Head of caudate nucleus (tissue), 42 donors: ENCODE data around the gene PXDN.
"Not testable (repeated sequence)": the region's sequence is repeated elsewhere in the genome, so short reads cannot be mapped to it uniquely, and the experiment has no call there.

Experiments used
- DNase-seq, 42 donors: peaks; one replicate each; pipeline versions ENCODE4 v3.0.0 to v3.0.0-alpha.2; 2020 to 2021; ENCODE audit warnings: mixed read lengths in 7 of 42
- intact Hi-C: fragments of 100-400 bp; cut with DNase I; formaldehyde crosslinking; loops from one replicate; pipeline ENCODE4 v1.15.0; 2022

PXDN gene

GRCh38 chr2:1715184-1716013 is 28.9 kb downstream of the PXDN start:
- peak in 3 of 42 donors; percentile 12 to 31 (median 29) for DNase-seq
- intact Hi-C loops: no loop called here

GRCh38 chr2:1714291-1715064 is 29.8 kb downstream of the PXDN start:
- peak in 1 of 42 donors; percentile 29 for DNase-seq
- intact Hi-C loops: no loop called here

- peak in 1 of 42 donors; percentile 29 for DNase-seq
- intact Hi-C loops: no loop called here
Measured at GRCh38 chr2:1713839-1714236, 30.5 kb downstream of the PXDN start.

- intact Hi-C loops: no loop called here
- DNase-seq: peak in 1 of 42 donors; percentile 28
Measured at GRCh38 chr2:1713142-1713838, 31.0 kb downstream of the PXDN start.

GRCh38 chr2:1709946-1710560 is 34.3 kb downstream of the PXDN start:
- peak in 1 of 42 donors; percentile 14 for DNase-seq
- intact Hi-C loops: no loop called here

DNA sequence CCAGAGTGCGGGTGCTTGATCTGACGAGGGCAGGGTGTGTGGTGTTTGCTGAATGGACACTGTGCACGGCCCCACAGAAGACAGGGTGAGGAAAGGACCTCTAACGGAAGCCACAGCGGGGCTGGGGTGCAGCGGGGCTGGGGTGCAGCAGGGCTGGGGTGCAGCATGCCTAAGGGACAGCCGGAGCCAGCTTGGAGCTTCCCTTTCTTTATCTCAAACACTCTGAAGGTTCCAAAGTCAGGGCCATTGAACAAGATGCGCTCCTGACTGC is 35.0 kb downstream of the PXDN start:
- intact Hi-C loops: no loop called here
- no peak for DNase-seq

DNA sequence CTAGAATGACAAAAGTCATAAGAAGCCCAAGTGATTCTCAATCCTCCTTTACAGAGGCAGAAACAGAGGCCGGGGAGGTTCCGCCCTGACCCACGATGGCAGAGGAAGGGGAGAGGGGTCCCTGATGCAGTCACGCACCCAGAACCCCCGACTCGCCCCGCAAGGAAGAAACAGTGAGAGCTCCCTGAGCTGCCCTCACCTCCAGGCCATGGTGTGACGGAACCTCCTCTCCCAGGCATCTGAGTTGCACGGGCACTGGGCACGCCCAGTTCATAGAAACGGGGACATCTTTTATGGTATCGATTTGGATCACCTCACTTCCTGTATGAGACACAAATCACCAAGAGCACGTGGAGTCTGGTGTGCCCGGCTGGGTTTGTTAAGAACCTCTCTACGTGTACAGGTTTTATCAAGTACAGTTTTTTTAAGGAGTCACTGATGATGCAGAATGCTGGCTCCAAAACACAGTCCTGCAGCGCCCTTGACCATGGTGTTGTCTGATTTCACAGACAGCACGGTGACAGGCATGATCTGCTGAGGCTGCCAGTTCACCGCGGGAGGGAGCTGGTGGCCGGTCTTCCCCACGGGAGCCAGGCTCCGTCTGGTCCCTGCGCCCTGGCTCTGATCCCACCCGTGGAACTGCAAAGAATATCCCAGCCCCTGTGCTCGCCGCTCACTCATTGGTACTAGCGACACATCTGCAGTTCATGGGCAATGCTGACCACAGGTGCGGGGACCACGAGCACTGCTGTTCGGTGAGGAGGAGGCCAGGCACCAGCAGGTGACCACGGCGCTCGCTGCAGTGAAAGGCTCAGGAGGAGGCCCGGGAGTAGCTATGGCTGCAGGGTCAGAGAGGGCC is 35.6 kb downstream of the PXDN start:
- peak in 1 of 42 donors; percentile 37 for DNase-seq
- intact Hi-C loops: no loop called here

DNA sequence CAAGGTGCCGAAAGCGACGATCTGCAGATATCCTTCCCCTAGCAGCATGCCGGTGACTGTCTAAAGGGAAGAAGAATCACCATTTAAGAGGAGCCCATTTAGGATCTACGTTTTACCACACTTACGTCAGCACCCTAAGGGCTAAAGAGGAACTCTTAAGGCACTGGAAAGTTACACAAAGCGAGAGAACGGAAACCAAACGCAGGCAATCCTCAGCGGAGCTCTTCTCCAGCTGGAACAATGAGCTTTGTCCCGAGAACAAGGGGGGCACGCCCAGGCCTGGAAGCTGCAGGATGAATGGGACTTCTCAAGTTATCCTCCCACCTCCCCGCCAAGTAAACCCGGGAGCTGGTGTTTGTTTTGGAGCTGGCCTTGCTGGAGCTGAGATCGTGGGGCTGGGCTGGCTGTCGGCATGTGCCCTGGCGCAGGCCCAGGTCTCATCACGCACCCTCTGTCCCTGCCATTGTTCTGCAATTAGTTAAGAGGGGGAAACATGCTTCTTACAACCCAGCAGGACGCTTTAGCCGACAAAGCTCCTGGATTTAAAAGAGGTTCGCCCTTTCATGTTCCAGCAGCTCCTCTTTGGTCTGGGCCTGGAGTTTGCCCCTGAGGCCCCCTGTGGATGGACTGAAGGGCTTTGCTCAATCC is 36.4 kb downstream of the PXDN start:
- DNase-seq: peak in 10 of 42 donors; percentile 12 to 61 (median 34)
- intact Hi-C loops: no loop called here

GRCh38 chr2:1706089-1706841 is 38.0 kb downstream of the PXDN start:
- DNase-seq: peak in 15 of 42 donors; percentile 9 to 68 (median 41)
- intact Hi-C loops: not testable (repeated sequence)

DNA sequence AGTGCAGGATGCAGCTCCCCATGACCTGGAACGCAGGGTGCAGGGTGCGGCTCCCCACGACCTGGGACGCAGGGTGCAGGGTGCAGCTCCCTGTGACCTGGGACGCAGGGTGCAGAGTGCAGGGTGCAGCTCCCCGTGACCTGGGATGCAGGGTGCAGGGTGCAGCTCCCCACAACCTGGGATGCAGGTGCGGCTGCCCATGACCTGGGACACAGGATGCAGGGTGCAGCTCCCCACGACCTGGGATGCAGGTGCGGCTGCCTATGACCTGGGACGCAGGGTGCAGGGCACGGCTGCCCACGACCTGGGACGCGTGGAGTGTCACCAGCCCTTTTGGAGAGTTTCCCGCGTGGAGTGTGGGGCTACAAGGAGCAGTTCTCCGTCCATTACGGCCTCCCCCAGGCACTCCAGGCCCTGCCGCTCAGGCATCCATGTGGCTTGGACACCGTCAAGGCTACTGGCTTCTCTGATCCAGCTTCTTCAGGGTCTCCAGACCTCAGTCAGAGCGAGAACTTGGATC is 38.7 kb downstream of the PXDN start:
- intact Hi-C loops: no loop called here
- DNase-seq: no peak

DNA sequence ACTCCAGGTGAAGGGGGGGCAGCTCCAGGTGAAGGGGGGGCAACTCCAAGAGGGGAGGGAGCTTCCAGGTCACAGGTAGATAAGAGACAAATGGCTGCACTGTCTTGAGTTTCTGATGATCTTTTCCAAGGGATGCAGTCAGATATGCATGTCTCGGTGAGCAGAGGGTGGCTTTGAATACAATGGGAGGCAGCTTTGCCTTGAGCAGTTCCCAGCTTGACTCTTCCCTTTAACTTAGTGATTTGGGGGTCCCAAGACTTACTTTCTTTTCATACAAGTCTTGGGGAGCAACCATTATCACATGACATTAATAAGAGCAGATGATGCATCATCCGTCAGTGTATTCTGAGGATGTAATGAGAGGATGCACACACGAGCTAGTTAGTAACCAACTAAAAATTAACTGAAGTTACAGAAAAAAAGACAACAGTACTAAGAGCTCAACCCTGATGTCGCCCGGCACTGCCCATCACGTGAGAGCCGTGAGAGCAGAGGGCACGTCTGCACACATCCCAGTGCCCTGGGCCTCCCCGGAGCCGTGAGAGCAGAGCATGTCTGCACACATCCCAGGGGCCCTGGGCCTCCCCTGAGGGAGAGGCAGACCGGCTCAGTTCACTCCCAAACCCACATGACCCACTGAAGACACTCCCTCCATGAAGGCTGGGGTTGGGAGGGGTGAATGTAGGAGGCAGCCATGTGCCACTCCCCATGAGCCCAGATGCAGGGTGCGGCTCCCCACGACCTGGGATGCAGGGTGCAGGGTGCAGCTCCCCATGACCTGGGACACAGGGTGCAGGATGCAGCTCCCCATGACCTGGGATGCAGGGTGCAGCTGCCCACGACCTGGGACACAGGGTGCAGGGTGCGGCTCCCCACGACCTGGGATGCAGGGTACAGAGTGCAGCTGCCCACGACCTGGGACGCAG is 39.4 kb downstream of the PXDN start:
- DNase-seq: peak in 1 of 42 donors; percentile 25
- intact Hi-C loops: no loop called here

DNA sequence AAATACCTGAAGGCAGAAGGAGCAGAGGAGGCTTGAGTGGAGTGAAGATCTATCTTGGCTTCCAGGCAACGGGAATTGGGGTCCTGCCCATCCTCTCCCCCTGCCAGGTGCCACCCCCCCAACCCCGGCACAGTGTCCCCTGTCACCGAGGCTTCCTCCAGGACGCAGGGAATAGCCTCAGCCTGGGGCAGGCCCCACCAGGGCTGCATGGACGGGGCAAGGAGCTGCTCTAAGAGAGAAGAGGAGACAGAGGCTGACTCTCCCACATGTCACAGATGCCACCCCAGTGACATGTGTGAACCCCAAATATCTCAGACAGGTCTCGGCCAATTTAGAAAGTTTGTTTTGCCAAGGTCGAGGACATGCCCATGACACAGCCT is 42.1 kb downstream of the PXDN start:
- intact Hi-C loops: no loop called here
- DNase-seq: peak in 2 of 42 donors; percentile 3 to 24

- intact Hi-C loops: no loop called here
- peak in 2 of 42 donors; percentile 2 for DNase-seq
Measured at GRCh38 chr2:1701556-1702185, 42.6 kb downstream of the PXDN start.

GRCh38 chr2:1701020-1701419 is 43.3 kb downstream of the PXDN start:
- intact Hi-C loops: no loop called here
- peak in 3 of 42 donors; percentile 1 to 13 (median 7) for DNase-seq

DNA sequence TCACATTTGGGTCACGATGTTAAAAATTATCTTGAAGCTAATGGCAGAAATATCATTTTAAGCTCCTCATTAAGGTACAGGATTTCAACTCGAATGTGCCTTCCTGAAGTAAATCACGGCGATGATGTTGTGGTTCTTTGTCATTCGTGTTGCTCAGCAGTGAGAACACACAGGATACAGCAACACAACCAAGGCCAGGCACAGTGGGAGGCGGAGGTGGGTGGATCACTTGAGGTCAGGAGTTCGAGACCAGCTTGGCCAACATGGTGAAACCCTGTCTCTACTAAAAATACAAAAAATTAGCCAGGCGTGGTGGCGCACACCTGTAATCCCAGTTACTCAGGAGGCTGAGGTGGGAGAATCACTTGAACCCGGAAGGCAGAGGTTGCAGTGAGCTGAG is 43.9 kb downstream of the PXDN start:
- peak in 1 of 42 donors; percentile 3 for DNase-seq
- intact Hi-C loops: not testable (repeated sequence)
